Measurements from ENCODE around the gene TRIM10.
"Not testable (repeated sequence)": the region's sequence is repeated elsewhere in the genome, so short reads cannot be mapped to it uniquely, and the experiment has no call there.

The TRIM10 gene

GRCh38 chr6:30154709-30155519 is 6.1 kb downstream of the TRIM10 start:
- no peak for DNase-seq

GRCh38 chr6:30154061-30154460 is 7.0 kb downstream of the TRIM10 start:
- no peak for DNase-seq

DNA sequence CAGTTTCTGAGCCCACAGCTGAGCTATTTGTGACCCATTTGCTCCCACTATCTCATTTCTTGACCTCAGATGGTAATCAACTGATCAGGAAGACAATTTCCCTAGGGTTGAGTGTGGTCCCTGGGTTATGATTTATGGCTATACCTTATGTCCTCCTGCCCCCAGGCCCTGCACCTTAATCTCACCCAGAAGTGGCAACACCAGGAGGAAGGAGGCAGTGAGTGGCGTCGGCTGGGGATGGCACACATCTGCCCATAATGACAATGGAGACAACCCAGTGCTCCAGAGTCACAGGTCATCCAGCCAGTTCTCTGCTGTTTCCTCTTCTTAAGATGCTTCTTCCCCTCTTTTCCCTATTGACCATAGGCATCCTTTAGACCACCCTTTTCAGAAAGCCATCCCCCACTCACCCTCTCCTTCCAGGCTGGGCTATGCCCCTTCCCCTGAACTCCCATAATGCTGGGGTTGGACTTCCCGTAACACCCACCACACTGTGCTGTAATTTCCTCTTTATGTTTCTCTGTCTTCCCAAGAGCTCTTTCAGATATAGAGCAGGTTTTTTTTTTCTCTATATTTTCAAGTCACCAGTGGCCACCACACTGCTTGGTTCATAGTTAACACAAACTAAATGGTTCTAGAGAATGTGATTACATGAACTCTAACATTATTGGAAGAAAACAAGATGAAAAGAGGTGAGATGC is 8.0 kb downstream of the TRIM10 start:
- no peak for DNase-seq

GRCh38 chr6:30152016-30152673 is 8.9 kb downstream of the TRIM10 start:
- no peak for DNase-seq

GRCh38 chr6:30151580-30151979 is 9.4 kb downstream of the TRIM10 start:
- no peak for DNase-seq

DNA sequence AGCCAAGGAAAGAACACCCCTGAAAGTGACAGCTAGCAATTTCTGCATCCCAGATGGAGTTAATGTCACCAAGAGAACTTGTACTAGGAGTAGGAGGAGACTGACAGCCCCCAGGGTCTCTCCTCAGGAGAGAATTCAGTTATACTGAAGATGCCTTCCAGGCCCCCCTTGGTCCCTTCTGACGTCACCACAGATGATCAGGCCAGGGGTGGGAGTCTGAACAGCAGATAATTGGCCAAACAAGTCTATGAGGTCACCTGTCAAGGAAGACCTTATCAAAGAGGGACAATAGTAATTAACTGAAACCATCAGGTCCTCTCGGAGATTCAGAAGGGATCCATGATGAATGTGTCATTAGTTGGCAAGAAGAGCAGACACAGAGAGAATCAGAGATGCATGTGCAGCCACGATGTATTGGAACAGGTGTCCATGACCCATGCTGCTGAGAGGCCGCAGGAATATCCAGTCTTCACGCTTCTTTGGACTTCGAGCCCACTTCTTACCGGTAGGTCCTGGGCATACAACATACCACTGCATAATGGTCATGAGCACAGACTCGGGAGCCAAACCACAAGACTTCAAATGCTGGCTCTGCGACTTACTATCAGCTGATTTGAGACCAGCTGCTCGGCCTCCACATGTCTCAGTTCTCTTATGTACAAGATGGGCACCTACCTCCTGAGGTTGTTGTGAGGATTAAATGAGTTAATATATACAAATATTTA is 10.2 kb downstream of the TRIM10 start:
- no peak for DNase-seq

GRCh38 chr6:30149858-30150550 is 11.0 kb downstream of the TRIM10 start:
- no peak for DNase-seq

GRCh38 chr6:30149234-30149633 is 11.8 kb downstream of the TRIM10 start:
- no peak for DNase-seq

DNA sequence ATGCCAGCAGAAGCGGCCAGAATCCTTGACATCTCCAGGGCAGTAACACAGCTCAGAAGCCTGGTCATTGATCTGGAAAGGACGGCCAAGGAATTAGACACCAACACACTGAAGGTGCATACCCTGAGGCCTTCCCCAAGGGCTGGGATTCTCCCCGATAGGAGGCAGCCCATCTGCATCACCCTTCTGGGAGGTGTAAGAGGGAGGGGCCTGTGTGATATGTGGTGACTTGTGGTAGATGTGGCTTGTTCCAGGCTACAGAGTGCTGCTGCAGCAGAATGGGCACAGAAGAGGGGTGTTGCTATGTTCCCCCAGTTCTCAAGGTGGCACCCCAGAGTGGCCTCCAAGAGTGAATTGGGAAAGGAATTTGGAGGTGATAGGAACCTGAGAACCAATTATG is 13.9 kb downstream of the TRIM10 start:
- no peak for DNase-seq

DNA sequence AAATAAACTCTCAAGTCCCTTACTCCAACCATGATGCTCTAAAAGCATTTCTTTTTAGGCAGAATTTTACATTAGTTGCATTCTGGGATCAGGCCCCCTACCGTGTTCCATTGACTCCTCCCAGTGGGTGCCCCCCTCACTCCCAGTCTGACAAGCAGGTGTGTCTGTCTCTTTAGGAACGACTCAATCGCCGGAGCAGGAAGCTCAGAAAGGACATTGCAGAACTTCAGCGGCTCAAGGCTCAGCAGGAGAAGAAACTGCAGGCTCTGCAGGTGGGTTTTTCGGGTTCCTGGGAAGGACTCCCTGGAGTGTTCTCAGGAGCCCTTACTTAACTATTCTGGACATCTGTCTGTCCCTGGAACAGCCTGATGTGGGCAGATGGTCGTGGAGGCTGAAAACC is 15.2 kb downstream of the TRIM10 start:
- no peak for DNase-seq

DNA sequence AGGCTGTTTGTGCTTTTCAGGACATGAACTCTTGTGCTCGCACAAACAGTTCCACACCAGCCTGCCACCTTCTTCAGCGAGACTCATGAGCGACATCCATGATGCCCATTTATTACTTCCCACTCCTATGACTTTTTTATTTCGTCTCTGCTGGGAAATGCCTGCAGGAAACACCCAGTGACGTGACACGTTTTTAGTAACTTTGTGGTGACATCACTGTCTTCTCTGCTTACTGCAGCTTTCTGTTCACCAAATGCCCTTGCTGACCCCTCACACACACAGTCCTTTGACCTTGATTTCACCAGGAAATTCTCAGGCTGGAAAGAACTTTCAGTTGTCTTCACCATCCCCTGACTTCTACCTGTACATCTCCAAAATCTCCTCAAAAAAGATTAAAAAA is 16.2 kb downstream of the TRIM10 start:
- no peak for DNase-seq

GRCh38 chr6:30143780-30144179 is 17.2 kb downstream of the TRIM10 start:
- no peak for DNase-seq

- DNase-seq, result no peak
Observed at GRCh38 chr6:30142665-30143064, 18.3 kb downstream of the TRIM10 start.

- not testable (repeated sequence) for DNase-seq
Observed at GRCh38 chr6:30140240-30140639, 20.8 kb downstream of the TRIM10 start.

DNA sequence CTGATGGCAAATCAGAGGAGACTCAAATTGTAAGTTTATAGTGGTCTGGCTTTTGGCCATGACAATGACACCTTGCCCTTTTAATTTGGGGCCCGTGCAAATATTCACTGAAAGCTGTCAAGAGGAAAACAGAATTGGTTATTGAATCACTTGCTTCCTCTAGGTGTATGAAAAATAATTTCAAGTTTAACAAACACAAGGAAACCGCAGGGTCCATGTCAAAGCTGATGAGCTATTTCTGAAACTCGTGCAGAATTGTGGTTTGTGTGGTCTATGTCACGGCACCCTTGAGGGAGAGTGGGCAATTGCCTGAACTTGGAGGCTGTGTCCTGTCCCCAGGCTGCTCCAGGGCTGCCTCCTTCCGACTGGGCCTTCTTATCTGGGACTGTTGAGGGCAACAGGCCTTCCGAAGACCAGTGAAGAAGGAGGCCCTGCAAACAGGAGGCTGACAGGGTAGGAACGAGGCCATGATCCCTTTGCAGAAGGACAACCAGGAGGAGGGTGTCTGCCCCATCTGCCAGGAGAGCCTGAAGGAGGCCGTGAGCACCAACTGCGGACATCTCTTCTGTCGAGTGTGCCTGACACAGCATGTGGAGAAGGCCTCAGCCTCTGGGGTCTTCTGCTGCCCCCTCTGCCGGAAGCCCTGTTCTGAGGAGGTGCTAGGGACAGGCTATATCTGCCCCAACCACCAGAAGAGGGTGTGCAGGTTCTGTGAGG is 24.3 kb downstream of the TRIM10 start:
- DNase-seq, result no peak

- DNase-seq, result no peak
Observed at GRCh38 chr6:30135757-30136156, 25.3 kb downstream of the TRIM10 start, which contains the start of gene TRIM40. TSS of gene TRIM40 (plus strand) at chr6:30136140. CDS start at chr6:30137037, 897 bp downstream.

- no peak for DNase-seq
Observed at GRCh38 chr6:30135147-30135546, 25.9 kb downstream of the TRIM10 start.

DNA sequence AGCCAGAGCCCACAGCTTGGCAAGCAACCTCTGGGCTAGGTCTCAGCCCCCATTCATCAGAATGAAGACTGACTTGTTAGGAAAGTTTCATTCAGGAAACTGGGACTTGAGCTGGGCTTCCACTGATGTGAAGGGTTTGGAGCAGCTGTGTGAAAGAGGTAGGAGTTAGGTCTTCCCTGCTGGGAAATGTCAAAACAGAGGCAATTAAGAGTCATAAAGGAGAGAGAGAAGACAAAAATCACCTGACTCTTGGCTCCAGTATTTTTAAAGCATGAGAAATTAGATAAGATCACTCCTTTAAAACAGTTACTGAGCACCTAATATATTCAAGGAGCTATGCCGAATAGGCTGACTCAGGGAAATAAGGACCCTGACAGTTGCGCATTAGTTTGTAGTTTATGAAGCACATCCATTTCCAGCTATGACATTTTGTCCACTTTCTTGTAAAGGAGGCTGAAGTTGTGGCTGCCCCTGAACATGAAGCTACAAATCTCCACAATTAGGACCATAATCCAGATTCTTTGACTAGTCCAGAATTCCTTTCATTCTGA is 29.0 kb downstream of the TRIM10 start:
- no peak for DNase-seq

- peak in 45 of 58 donors; percentile 1 to 71 (median 28) for DNase-seq
Observed at GRCh38 chr6:30130887-30131862, 29.8 kb downstream of the TRIM10 start.
